HepG2 (cell line): ENCODE results near the gene FAM53B. TPM values are rescaled to one million over a fixed set of nuclear protein-coding genes. Genes with fewer than 3 reads are reported as not detected.

Experiments
- BCL3 ChIP-seq: sonication (generic); formaldehyde crosslinking; IDR thresholded peaks from 2 replicates; pipeline ENCODE4 v1.5.1; 2020; ENCODE audit warnings: mild to moderate bottlenecking, missing genetic modification reagents, moderate library complexity
- DZIP1 ChIP-seq: sonication (generic); formaldehyde crosslinking; IDR thresholded peaks from 2 replicates; pipeline ENCODE4 v1.5.0; 2020; ENCODE audit warnings: mild to moderate bottlenecking, missing genetic modification reagents
- EED ChIP-seq: sonication (generic); formaldehyde crosslinking; IDR thresholded peaks from 2 replicates; pipeline ENCODE4 v1.5.0; 2020; ENCODE audit warnings: mild to moderate bottlenecking, missing genetic modification reagents
- ELF1 ChIP-seq: sonication (generic); formaldehyde crosslinking; IDR thresholded peaks from 2 replicates; pipeline ENCODE4 v1.4.0; 2020; ENCODE audit warnings: missing genetic modification reagents
- GTF2F1 ChIP-seq: fragments of 150-350 bp; IDR thresholded peaks from 2 replicates; pipeline ENCODE4 v1.6.1; 2014; ENCODE audit warnings: low read length
- NCOA1 ChIP-seq: sonication (generic); formaldehyde crosslinking; IDR thresholded peaks from 2 replicates; pipeline ENCODE4 v1.9.0; 2021; ENCODE audit warnings: missing genetic modification reagents
- POLR2A ChIP-seq, 2 experiments: IDR thresholded peaks; 2 replicates each; pipeline ENCODE4 v1.6.1; 2011; ENCODE audit warnings: low read depth in 2 of 2, low read length in 2 of 2, mild to moderate bottlenecking in 1 of 2, moderate library complexity in 1 of 2; ENCODE audit not compliant: insufficient read depth in 1 of 2
- SALL2 ChIP-seq: sonication (generic); formaldehyde crosslinking; IDR thresholded peaks from 2 replicates; pipeline ENCODE4 v1.8.1; 2023; ENCODE audit warnings: mild to moderate bottlenecking, missing genetic modification reagents, inconsistent platforms
- TFDP1 ChIP-seq: IDR thresholded peaks from 2 replicates; pipeline ENCODE4 v1.6.1; 2016; ENCODE audit warnings: missing compliant biosample characterization, missing genetic modification reagents, borderline replicate concordance
- ZBTB44 ChIP-seq: sonication (generic); formaldehyde crosslinking; IDR thresholded peaks from 2 replicates; pipeline ENCODE4 v1.4.0; 2020; ENCODE audit warnings: missing genetic modification reagents
- ZFP37 ChIP-seq: sonication (generic); formaldehyde crosslinking; IDR thresholded peaks from 2 replicates; pipeline ENCODE4 v1.4.0; 2020; ENCODE audit warnings: missing genetic modification reagents, borderline replicate concordance
- polyA plus RNA-seq, 8 experiments: library from polyadenylated mRNA; depleted of rRNA in 3 of 8; stranded (reverse) in 7 of 8; unstranded in 1 of 8; fragments of >200 nt; fragmentation: Illumina TruSeq in 4 of 8; extraction: Trizol in 4 of 8; gene quantifications; 2 replicates each; pipeline versions ENCODE4 v1.2.1 to v1.2.3, GENCODE V29; 2011 to 2016; ENCODE audit warnings: low read depth in 4 of 8, missing spikeins in 1 of 8, mixed read lengths in 1 of 8; ENCODE audit not compliant: insufficient read depth in 1 of 8
- total RNA-seq, 5 experiments: library from RNA; depleted of rRNA; stranded (reverse); fragments of >200 nt; fragmentation: Illumina TruSeq; extraction: Trizol; gene quantifications; 2 replicates each; pipeline ENCODE4 v1.2.3, GENCODE V29; 2016; ENCODE audit warnings: low read depth in 1 of 5
- TF ChIP-seq, protein P1 (sequence below): sonication (generic); formaldehyde crosslinking; IDR thresholded peaks from 2 replicates; pipeline ENCODE4 v1.9.0; 2021; ENCODE audit warnings: missing genetic modification reagents, mild to moderate bottlenecking, borderline replicate concordance
- TF ChIP-seq, protein P2 (sequence below): sonication (generic); formaldehyde crosslinking; IDR thresholded peaks from 2 replicates; pipeline ENCODE4 v1.4.0; 2020; ENCODE audit warnings: missing genetic modification reagents
- TF ChIP-seq, protein P3 (sequence below), 2 experiments: sonication (generic) in 1 of 2; formaldehyde crosslinking in 1 of 2; IDR thresholded peaks; 2 replicates each; pipeline versions ENCODE4 v1.4.0 to v1.6.1; 2016 to 2020; ENCODE audit warnings: borderline replicate concordance in 1 of 2, low read depth in 1 of 2, mild to moderate bottlenecking in 1 of 2, missing genetic modification reagents in 1 of 2

FAM53B gene
- total and polyA plus RNA-seq, 2 of the 13 experiments (the other 11 are each of a cell fraction or from before 2014, with no cell fraction given): 6.4 to 19.3 TPM

DNA sequence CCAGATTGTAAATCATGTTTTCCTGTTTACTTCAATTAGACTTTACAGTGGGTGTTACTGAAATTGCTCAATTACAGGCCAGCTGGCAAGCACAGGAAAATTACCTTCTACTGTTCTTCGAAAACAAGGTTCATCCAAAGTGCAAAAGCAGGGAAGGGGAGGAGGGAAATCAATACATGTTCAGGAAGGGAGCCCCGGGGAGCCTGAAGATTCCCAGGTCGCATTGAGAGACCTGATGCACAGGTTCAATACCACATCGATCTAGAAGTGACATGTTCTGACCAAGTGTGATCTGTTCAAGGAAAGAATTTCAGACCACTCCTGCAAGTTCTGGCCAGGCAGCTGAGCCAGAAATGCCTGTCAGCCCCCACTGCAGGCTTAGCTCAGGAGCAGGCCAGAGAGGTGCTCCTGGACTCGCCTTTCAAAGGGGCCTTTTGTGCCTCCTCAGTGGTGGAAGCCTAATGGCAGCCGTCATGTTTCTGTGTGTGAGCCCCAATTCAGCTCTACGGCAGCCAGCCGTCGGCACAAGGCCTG is 35.9 kb downstream of the FAM53B start (continued):
- no peak for TF ChIP-seq DZIP1 (CRISPR knock-in tag)
- no peak for TF ChIP-seq TFDP1 (CRISPR knock-in tag)
- TF ChIP-seq, protein P1, sequence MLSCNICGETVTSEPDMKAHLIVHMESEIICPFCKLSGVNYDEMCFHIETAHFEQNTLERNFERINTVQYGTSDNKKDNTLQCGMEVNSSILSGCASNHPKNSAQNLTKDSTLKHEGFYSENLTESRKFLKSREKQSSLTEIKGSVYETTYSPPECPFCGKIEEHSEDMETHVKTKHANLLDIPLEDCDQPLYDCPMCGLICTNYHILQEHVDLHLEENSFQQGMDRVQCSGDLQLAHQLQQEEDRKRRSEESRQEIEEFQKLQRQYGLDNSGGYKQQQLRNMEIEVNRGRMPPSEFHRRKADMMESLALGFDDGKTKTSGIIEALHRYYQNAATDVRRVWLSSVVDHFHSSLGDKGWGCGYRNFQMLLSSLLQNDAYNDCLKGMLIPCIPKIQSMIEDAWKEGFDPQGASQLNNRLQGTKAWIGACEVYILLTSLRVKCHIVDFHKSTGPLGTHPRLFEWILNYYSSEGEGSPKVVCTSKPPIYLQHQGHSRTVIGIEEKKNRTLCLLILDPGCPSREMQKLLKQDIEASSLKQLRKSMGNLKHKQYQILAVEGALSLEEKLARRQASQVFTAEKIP (CRISPR knock-in tag): no peak
- TF ChIP-seq, protein P2, sequence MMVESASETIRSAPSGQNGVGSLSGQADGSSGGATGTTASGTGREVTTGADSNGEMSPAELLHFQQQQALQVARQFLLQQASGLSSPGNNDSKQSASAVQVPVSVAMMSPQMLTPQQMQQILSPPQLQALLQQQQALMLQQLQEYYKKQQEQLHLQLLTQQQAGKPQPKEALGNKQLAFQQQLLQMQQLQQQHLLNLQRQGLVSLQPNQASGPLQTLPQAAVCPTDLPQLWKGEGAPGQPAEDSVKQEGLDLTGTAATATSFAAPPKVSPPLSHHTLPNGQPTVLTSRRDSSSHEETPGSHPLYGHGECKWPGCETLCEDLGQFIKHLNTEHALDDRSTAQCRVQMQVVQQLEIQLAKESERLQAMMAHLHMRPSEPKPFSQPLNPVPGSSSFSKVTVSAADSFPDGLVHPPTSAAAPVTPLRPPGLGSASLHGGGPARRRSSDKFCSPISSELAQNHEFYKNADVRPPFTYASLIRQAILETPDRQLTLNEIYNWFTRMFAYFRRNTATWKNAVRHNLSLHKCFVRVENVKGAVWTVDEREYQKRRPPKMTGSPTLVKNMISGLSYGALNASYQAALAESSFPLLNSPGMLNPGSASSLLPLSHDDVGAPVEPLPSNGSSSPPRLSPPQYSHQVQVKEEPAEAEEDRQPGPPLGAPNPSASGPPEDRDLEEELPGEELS (CRISPR knock-in tag): peak; percentile 96
- TF ChIP-seq BCL3 (CRISPR knock-in tag): no peak
- no peak for TF ChIP-seq NCOA1
- no peak for TF ChIP-seq POLR2A (IDR thresholded peaks at IDR 0.05; ENCODE audit: insufficient read depth in 1 of 2, low read depth in 2 of 2, low read length in 2 of 2)
- TF ChIP-seq ZFP37: no peak
- TF ChIP-seq, protein P3, sequence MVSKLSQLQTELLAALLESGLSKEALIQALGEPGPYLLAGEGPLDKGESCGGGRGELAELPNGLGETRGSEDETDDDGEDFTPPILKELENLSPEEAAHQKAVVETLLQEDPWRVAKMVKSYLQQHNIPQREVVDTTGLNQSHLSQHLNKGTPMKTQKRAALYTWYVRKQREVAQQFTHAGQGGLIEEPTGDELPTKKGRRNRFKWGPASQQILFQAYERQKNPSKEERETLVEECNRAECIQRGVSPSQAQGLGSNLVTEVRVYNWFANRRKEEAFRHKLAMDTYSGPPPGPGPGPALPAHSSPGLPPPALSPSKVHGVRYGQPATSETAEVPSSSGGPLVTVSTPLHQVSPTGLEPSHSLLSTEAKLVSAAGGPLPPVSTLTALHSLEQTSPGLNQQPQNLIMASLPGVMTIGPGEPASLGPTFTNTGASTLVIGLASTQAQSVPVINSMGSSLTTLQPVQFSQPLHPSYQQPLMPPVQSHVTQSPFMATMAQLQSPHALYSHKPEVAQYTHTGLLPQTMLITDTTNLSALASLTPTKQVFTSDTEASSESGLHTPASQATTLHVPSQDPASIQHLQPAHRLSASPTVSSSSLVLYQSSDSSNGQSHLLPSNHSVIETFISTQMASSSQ (IDR thresholded peaks at IDR 0.05; ENCODE audit: low read depth): no peak
- TF ChIP-seq, protein P3 (CRISPR knock-in tag; IDR thresholded peaks at IDR 0.05; ENCODE audit: borderline replicate concordance): no peak
- no peak for TF ChIP-seq EED (CRISPR knock-in tag)
- TF ChIP-seq SALL2 (CRISPR knock-in tag): no peak
- TF ChIP-seq GTF2F1: no peak
- TF ChIP-seq ZBTB44 (CRISPR knock-in tag): no peak
- peak; percentile 64 for TF ChIP-seq ELF1 (CRISPR knock-in tag)
